HG03558 (cell line): ENCODE data around the gene HIBADH.
"Not testable (repeated sequence)": the region's sequence is repeated elsewhere in the genome, so short reads cannot be mapped to it uniquely, and the experiment has no call there.

Source experiments
- ATAC-seq: cut with Tn5 transposase; IDR thresholded peaks from one replicate; pipeline ENCODE4 v1.9.1; 2021; ENCODE audit warnings: moderate number of reproducible peaks; ENCODE audit not compliant: unreplicated experiment; ENCODE audit errors: extremely low read depth

The HIBADH gene

GRCh38 chr7:27684491-27684890, 21.8 kb upstream of the HIBADH start:
- ATAC-seq = no peak

GRCh38 chr7:27680610-27681009, 17.9 kb upstream of the HIBADH start:
- no peak for ATAC-seq

GRCh38 chr7:27678617-27679260, 16.1 kb upstream of the HIBADH start:
- ATAC-seq = no peak

- no peak for ATAC-seq
Measured at GRCh38 chr7:27677912-27678612, 15.4 kb upstream of the HIBADH start.

GRCh38 chr7:27674126-27674525, 11.4 kb upstream of the HIBADH start:
- ATAC-seq = not testable (repeated sequence)

GRCh38 chr7:27671675-27672074, 9.0 kb upstream of the HIBADH start:
- ATAC-seq = no peak

- ATAC-seq = no peak
Measured at GRCh38 chr7:27670676-27671075, 8.0 kb upstream of the HIBADH start.

- no peak for ATAC-seq
Measured at GRCh38 chr7:27670177-27670576, 7.5 kb upstream of the HIBADH start.

GRCh38 chr7:27665531-27665930, 2.8 kb upstream of the HIBADH start:
- no peak for ATAC-seq

GRCh38 chr7:27663989-27664331, 1.3 kb upstream of the HIBADH start:
- ATAC-seq = no peak

GRCh38 chr7:27661811-27662489, 733 bp downstream of the HIBADH start:
- no peak for ATAC-seq

GRCh38 chr7:27656724-27657123, 6.0 kb downstream of the HIBADH start:
- no peak for ATAC-seq

- no peak for ATAC-seq
Measured at GRCh38 chr7:27655184-27655583, 7.5 kb downstream of the HIBADH start.

- no peak for ATAC-seq
Measured at GRCh38 chr7:27652518-27652917, 10.2 kb downstream of the HIBADH start.

GRCh38 chr7:27651702-27652101, 11.0 kb downstream of the HIBADH start:
- no peak for ATAC-seq

- ATAC-seq = no peak
Measured at GRCh38 chr7:27650283-27650682, 12.4 kb downstream of the HIBADH start.

- ATAC-seq = no peak
Measured at GRCh38 chr7:27647489-27647888, 15.2 kb downstream of the HIBADH start.

GRCh38 chr7:27647046-27647445, 15.6 kb downstream of the HIBADH start:
- no peak for ATAC-seq

- no peak for ATAC-seq
Measured at GRCh38 chr7:27642271-27642670, 20.4 kb downstream of the HIBADH start.

GRCh38 chr7:27641581-27642230, 21.0 kb downstream of the HIBADH start:
- no peak for ATAC-seq
